DND-41 (cell line): ENCODE data around the gene PPP4R3A.

Experiments used
- CTCF ChIP-seq: IDR thresholded peaks from 2 replicates; pipeline ENCODE4 v1.5.1; 2012; ENCODE audit warnings: borderline replicate concordance, low read length, moderate library complexity, mild to moderate bottlenecking; ENCODE audit not compliant: poor library complexity, severe bottlenecking; ENCODE audit errors: extremely low read depth
- EZH2 ChIP-seq: IDR thresholded peaks from 3 replicates; pipeline ENCODE4 v1.6.1; 2012; ENCODE audit warnings: borderline replicate concordance, low read depth, mild to moderate bottlenecking, moderate library complexity, low read length, inconsistent platforms; ENCODE audit not compliant: severe bottlenecking

- TF ChIP-seq CTCF (no peak), EZH2 (no peak)
Measured at GRCh38 chr14:91515979-91516378, 5.9 kb upstream of the PPP4R3A start.
